Astrocyte (in vitro differentiated cells and primary cell): Measurements from ENCODE around the gene PLB1.

Experiments
- CTCF ChIP-seq: IDR thresholded peaks from 2 replicates; pipeline ENCODE4 v1.5.1; 2011; ENCODE audit warnings: low read depth, mild to moderate bottlenecking, inconsistent platforms, low read length, moderate library complexity; ENCODE audit not compliant: insufficient read depth
- EZH2 ChIP-seq: IDR thresholded peaks from 2 replicates; pipeline ENCODE4 v1.6.1; 2012; ENCODE audit warnings: mild to moderate bottlenecking, low read length, inconsistent platforms; ENCODE audit not compliant: insufficient read depth

- TF ChIP-seq CTCF (no peak), EZH2 (no peak)
Measured at GRCh38 chr2:28527196-28527595, 31.3 kb downstream of the PLB1 start.
